NB4 (cell line): Measurements from ENCODE around the gene NIPAL1.

Source experiments
- DNase-seq: peaks from one replicate; pipeline ENCODE4 v3.0.0; 2010; ENCODE audit warnings: low read depth
- H3K4me3 ChIP-seq: one replicate; pipeline ENCODE4 v1.5.1; 2011; ENCODE audit warnings: mild to moderate bottlenecking, low read depth, low read length, moderate library complexity
- MAX ChIP-seq: IDR thresholded peaks from 2 replicates; pipeline ENCODE4 v1.6.1; 2011; ENCODE audit warnings: low read depth, low read length
- MYC ChIP-seq: IDR thresholded peaks from 2 replicates; pipeline ENCODE4 v1.6.1; 2011; ENCODE audit warnings: low read depth, low read length
- POLR2A ChIP-seq: IDR thresholded peaks from 2 replicates; pipeline ENCODE4 v1.6.1; 2011; ENCODE audit warnings: mild to moderate bottlenecking; ENCODE audit not compliant: insufficient read length; ENCODE audit errors: extremely low read depth
- TF ChIP-seq, protein P1 (sequence below): IDR thresholded peaks from one replicate; pipeline ENCODE4 v1.5.1; 2012; ENCODE audit warnings: low read depth, low read length

NIPAL1 gene

GRCh38 chr4:48033825-48034413 is 17.3 kb downstream of the NIPAL1 start:
- H3K4me3 ChIP-seq: no peak overlapping the region
- peak; percentile 54 for DNase-seq
- TF ChIP-seq, protein P1, sequence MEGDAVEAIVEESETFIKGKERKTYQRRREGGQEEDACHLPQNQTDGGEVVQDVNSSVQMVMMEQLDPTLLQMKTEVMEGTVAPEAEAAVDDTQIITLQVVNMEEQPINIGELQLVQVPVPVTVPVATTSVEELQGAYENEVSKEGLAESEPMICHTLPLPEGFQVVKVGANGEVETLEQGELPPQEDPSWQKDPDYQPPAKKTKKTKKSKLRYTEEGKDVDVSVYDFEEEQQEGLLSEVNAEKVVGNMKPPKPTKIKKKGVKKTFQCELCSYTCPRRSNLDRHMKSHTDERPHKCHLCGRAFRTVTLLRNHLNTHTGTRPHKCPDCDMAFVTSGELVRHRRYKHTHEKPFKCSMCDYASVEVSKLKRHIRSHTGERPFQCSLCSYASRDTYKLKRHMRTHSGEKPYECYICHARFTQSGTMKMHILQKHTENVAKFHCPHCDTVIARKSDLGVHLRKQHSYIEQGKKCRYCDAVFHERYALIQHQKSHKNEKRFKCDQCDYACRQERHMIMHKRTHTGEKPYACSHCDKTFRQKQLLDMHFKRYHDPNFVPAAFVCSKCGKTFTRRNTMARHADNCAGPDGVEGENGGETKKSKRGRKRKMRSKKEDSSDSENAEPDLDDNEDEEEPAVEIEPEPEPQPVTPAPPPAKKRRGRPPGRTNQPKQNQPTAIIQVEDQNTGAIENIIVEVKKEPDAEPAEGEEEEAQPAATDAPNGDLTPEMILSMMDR: peak; percentile 51
- no peak for TF ChIP-seq POLR2A

- TF ChIP-seq MAX (no peak), POLR2A (no peak), MYC (no peak)
- TF ChIP-seq, protein P1: no peak
- H3K4me3 ChIP-seq: no peak overlapping the region
- DNase-seq: no peak
Observed at GRCh38 chr4:48035952-48036351, 19.4 kb downstream of the NIPAL1 start.

DNA sequence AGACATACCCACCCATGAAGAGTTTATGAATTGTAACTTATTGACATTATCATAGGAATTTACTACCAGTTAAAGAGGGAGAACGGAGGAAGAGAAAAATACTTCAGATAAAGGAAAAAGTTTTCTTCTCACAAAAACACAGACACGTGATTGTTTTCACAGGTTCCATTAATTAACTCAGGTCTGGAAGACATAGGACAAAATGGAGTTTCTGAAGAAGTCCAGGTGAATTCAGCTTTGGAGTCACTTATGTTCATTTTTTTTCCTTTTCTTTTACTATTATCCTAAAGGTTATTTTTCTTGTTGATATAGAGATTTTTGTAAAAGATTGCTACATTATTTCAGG is 20.5 kb downstream of the NIPAL1 start:
- peak overlapping the region; percentile 4 for H3K4me3 ChIP-seq
- TF ChIP-seq, protein P1: no peak
- no peak for TF ChIP-seq MYC
- TF ChIP-seq MAX: no peak
- TF ChIP-seq POLR2A: no peak
- no peak for DNase-seq

GRCh38 chr4:48038666-48039065 is 22.1 kb downstream of the NIPAL1 start:
- TF ChIP-seq POLR2A: no peak
- TF ChIP-seq, protein P1: no peak
- no peak for TF ChIP-seq MAX
- no peak for TF ChIP-seq MYC

GRCh38 chr4:48039561-48039960 is 23.0 kb downstream of the NIPAL1 start:
- H3K4me3 ChIP-seq: no peak overlapping the region
- no peak for DNase-seq
- TF ChIP-seq MYC (no peak), POLR2A (no peak), MAX (no peak)
- TF ChIP-seq, protein P1: no peak

More at GRCh38 chr4:48038666-48039065, 22.1 kb downstream of the NIPAL1 start:
- DNase-seq: no peak
- no peak overlapping the region for H3K4me3 ChIP-seq
